HEK293T (cell line): Measurements from ENCODE around the gene KIF19.
"Not testable (repeated sequence)": the region's sequence is repeated elsewhere in the genome, so short reads cannot be mapped to it uniquely, and the experiment has no call there.

Experiments used
- CTCF ChIA-PET: fragments of 350-600 bp; formaldehyde crosslinking; extraction: SDS; loops from one replicate; lab custom pipeline; 2021; ENCODE audit warnings: antibody characterized with exemption, inconsistent platforms; lab: Yijun Ruan, JAX
- POLR2A ChIA-PET: fragments of 350-600 bp; formaldehyde crosslinking; extraction: SDS; loops from one replicate; lab custom pipeline; 2020; ENCODE audit warnings: antibody characterized with exemption, inconsistent platforms; lab: Yijun Ruan, JAX
- DNase-seq: peaks from one replicate; pipeline ENCODE4 v3.0.0; 2012; ENCODE audit warnings: mixed read lengths; ENCODE audit errors: extremely low spot score
- ARNT ChIP-seq: fragments of 450-650 bp; IDR thresholded peaks from 2 replicates; pipeline ENCODE4 v1.6.1; 2017; ENCODE audit warnings: mild to moderate bottlenecking
- BHLHE40 ChIP-seq: fragments of 450-650 bp; IDR thresholded peaks from 2 replicates; pipeline ENCODE4 v1.6.1; 2016; ENCODE audit warnings: mild to moderate bottlenecking, moderate library complexity, borderline replicate concordance
- CTBP1 ChIP-seq: fragments of 450-650 bp; IDR thresholded peaks from 2 replicates; pipeline ENCODE4 v1.6.1; 2016; ENCODE audit warnings: borderline replicate concordance
- ELF4 ChIP-seq: fragments of 450-650 bp; IDR thresholded peaks from 2 replicates; pipeline ENCODE4 v1.6.1; 2017; ENCODE audit warnings: antibody characterized with exemption
- FOXA1 ChIP-seq: fragments of 450-650 bp; IDR thresholded peaks from 2 replicates; pipeline ENCODE4 v1.6.1; 2016; ENCODE audit warnings: mild to moderate bottlenecking
- FOXK2 ChIP-seq: fragments of 450-650 bp; IDR thresholded peaks from 2 replicates; pipeline ENCODE4 v1.6.1; 2016; ENCODE audit warnings: mild to moderate bottlenecking
- FOXM1 ChIP-seq: fragments of 450-650 bp; IDR thresholded peaks from 2 replicates; pipeline ENCODE4 v1.6.1; 2017; ENCODE audit warnings: mild to moderate bottlenecking, borderline replicate concordance
- HDGF ChIP-seq: fragments of 450-650 bp; IDR thresholded peaks from 2 replicates; pipeline ENCODE4 v1.6.1; 2017; ENCODE audit warnings: antibody characterized with exemption, borderline replicate concordance
- L3MBTL2 ChIP-seq: fragments of 450-650 bp; conservative IDR thresholded peaks from 2 replicates; pipeline ENCODE4 v1.6.1; 2016; ENCODE audit warnings: mild to moderate bottlenecking
- LEF1 ChIP-seq: fragments of 450-650 bp; IDR thresholded peaks from 2 replicates; pipeline ENCODE4 v1.6.1; 2017; ENCODE audit warnings: mild to moderate bottlenecking, borderline replicate concordance
- NFRKB ChIP-seq: fragments of 450-650 bp; IDR thresholded peaks from 2 replicates; pipeline ENCODE4 v1.6.1; 2016; ENCODE audit warnings: mild to moderate bottlenecking, moderate library complexity
- SP1 ChIP-seq: fragments of 450-650 bp; IDR thresholded peaks from 2 replicates; pipeline ENCODE4 v1.6.1; 2017
- SUZ12 ChIP-seq: fragments of 450-650 bp; IDR thresholded peaks from 2 replicates; pipeline ENCODE4 v1.6.1; 2016; ENCODE audit warnings: mild to moderate bottlenecking
- TARDBP ChIP-seq: fragments of 450-650 bp; IDR thresholded peaks from 2 replicates; pipeline ENCODE4 v1.6.1; 2016
- ZNF384 ChIP-seq: fragments of 450-650 bp; IDR thresholded peaks from 2 replicates; pipeline ENCODE4 v1.6.1; 2016
- TF ChIP-seq, protein P1 (sequence below): fragments of 450-650 bp; IDR thresholded peaks from 2 replicates; pipeline ENCODE4 v1.6.1; 2016

KIF19 gene

DNA sequence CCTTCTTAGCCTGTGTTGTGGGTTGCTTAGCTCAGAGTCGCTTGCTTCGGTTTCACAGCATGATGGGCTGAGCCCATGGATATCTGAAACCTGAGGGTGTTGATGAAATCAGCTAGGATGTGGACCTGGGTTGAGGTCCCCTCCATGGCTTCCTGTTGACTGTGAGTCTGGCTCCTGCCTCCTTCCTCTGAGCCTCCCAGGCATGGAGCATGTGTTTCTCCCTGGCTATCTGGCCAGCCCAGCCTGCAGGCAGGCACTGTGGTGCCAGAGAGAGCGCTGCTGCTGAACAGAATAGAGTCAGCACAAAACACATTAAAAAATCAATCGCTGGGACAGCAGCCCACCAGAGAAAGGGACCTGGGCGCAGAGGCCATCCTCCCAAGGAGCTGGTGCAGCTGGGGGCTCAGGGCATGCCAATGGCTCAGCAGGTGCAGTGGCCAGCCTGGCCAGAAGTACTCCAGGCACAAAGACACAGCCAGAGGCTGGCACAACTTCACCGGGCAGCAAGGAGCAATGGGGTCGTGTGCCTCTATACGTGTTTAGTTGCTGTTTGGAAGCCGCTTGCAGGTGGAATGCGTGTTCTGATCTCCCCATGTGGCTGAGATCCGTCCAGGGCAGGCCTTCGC is 77.6 kb downstream of the KIF19 start:
- DNase-seq = no peak
- no peak for TF ChIP-seq SP1
- no peak for TF ChIP-seq ARNT
- TF ChIP-seq ELF4 = no peak
- TF ChIP-seq FOXM1 = no peak
- TF ChIP-seq ZNF384 = no peak
- TF ChIP-seq FOXA1 = no peak
- no peak for TF ChIP-seq L3MBTL2
- no peak for TF ChIP-seq CTBP1
- TF ChIP-seq LEF1 = no peak
- no peak for TF ChIP-seq FOXK2
- TF ChIP-seq NFRKB = no peak
- TF ChIP-seq BHLHE40 = no peak
- ChIA-PET CTCF (interaction anchor here (0.9 to 1.9 kb wide), 2 partner anchors 9 to 53 kb away, joined by 4 to 6 read pairs; no protein-coding TSS in a partner anchor), POLR2A (interaction anchor here (1.1 to 1.2 kb wide), 2 partner anchors 27 to 30 kb away, joined by 3 read pairs; no protein-coding TSS in a partner anchor)

DNA sequence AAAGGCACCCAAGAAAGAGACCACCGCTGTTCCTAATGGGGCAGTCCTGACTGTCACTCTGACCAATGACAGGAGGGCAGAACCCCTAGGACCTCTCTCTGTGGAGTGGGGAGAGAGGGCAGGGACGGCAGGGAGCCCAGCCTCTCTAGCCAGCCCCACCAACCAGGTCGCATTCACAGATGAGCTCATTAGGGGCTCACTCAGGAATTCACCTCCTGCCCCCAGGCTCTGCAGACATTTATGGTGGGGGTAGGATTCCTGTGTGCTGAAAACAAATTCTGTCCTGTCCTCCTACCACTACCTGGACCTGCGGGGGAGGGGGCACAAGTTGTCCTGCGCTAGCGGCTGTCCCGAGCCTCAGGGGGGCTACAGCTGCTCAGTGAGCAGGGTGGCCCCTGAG is 78.2 kb downstream of the KIF19 start:
- DNase-seq = no peak
- ChIA-PET CTCF (interaction anchor here (1.9 kb wide), 1 partner anchor 53 kb away, joined by 6 read pairs; no protein-coding TSS in a partner anchor), POLR2A (interaction anchor here (1.1 to 1.2 kb wide), 2 partner anchors 27 to 30 kb away, joined by 3 read pairs; no protein-coding TSS in a partner anchor)
- TF ChIP-seq, protein P1, sequence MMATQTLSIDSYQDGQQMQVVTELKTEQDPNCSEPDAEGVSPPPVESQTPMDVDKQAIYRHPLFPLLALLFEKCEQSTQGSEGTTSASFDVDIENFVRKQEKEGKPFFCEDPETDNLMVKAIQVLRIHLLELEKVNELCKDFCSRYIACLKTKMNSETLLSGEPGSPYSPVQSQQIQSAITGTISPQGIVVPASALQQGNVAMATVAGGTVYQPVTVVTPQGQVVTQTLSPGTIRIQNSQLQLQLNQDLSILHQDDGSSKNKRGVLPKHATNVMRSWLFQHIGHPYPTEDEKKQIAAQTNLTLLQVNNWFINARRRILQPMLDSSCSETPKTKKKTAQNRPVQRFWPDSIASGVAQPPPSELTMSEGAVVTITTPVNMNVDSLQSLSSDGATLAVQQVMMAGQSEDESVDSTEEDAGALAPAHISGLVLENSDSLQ = no peak
- TF ChIP-seq ZNF384 = no peak
- no peak for TF ChIP-seq FOXK2
- no peak for TF ChIP-seq NFRKB
- TF ChIP-seq SP1 = no peak
- TF ChIP-seq TARDBP = no peak
- TF ChIP-seq CTBP1 = no peak
- no peak for TF ChIP-seq BHLHE40
- TF ChIP-seq SUZ12 = no peak
- no peak for TF ChIP-seq LEF1
- TF ChIP-seq HDGF = no peak
- TF ChIP-seq FOXA1 = no peak
- no peak for TF ChIP-seq ELF4
- TF ChIP-seq FOXM1 = no peak

DNA sequence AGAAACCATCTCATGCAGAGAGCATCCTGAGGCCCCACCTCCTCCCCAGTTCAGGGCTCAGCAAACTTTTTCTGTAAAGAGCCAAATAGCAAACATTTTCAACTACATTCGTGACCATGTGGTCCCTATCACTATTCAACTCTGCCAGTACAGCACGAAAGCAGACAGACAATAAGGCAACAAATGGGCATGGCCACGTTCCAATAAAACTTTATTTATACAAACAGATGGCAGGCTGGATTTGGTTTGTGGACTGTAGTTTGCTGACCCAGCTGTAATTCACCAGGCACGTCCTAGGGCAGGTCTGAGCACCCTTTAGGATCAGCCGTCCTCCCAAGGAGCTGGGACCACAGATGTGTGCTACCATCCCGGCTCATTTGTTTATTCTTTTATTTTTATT is 78.8 kb downstream of the KIF19 start:
- TF ChIP-seq CTBP1 (no peak), ARNT (no peak), NFRKB (no peak), TARDBP (no peak), ELF4 (no peak), FOXM1 (no peak), FOXK2 (no peak), FOXA1 (no peak), HDGF (no peak), SUZ12 (no peak)
- TF ChIP-seq, protein P1 = no peak
- ChIA-PET CTCF (interaction anchor here (1.9 kb wide), 1 partner anchor 52 kb away, joined by 6 read pairs; no protein-coding TSS in a partner anchor), POLR2A (interaction anchor here (1.2 kb wide), 1 partner anchor 26 kb away, joined by 3 read pairs; no protein-coding TSS in a partner anchor)
- no peak for DNase-seq

DNA sequence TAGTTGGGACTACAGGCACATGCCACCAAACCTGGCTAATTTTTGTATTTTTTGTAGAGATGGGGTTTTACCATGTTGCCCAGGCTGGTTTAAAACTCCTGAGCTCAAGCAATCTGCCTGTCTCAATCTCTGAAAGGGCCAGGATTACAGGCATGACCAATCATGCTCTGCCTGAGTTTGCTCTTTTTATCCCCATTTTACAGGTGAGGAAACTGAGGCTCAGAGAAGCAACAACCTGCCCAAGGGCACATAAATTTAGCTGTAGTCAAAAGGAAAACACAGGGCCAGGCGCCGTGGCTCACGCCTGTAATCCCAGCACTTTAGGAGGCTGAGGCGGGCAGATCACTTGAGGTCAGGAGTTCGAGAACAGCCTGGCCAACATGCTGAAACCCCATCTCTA is 79.3 kb downstream of the KIF19 start:
- CTCF ChIA-PET, DNase-seq, POLR2A ChIA-PET: not testable (repeated sequence)
